Measurements from ENCODE around the gene TIMP2. TPM values are rescaled to one million over a fixed set of nuclear protein-coding genes. Genes with fewer than 3 reads are reported as not detected.

The TIMP2 gene
- total and polyA plus RNA-seq, 2 of the 13 experiments (the other 11 are each of a cell fraction or from before 2014, with no cell fraction given) = 3.8 to 8.5 TPM

GRCh38 chr17:78825696-78826095, 99.5 kb downstream of the TIMP2 start:
- peaks cover 6% of the 10 kb centered on the region for H4K20me1 ChIP-seq (ENCODE audit: insufficient read depth, low read length)
- no TSS peak for BruUV-seq (replicated peaks)
- TF ChIP-seq AGO2 (optimal IDR thresholded peaks at IDR 0.05; ENCODE audit: low read depth, low read length) (peak; percentile 48), ZNF687 (CRISPR knock-in tag; IDR thresholded peaks at IDR 0.05) (peak; percentile 18; the same call in 1 of the 2 replicates), POLR2AphosphoS2 (IDR thresholded peaks at IDR 0.05; ENCODE audit: low read depth, low read length) (peak; percentile 29; the same call in 1 of the 2 replicates), ZNF136 (CRISPR knock-in tag; IDR thresholded peaks at IDR 0.05; ENCODE audit: low read depth) (no peak), ZNF598 (CRISPR knock-in tag; IDR thresholded peaks at IDR 0.05; ENCODE audit: borderline replicate concordance) (0 out of 2 replicates have a peak, but pooled peaks have one; percentile 23)
- H3K36me3 ChIP-seq (replicated peaks in 1 of 2; ENCODE audit: control insufficient read depth in 1 of 2, insufficient read depth in 2 of 2, low read length in 2 of 2) = peaks cover 70 to 93% of the 10 kb centered on the region in 2 experiments
- H3K4me3 ChIP-seq (replicated peaks in 1 of 3; ENCODE audit: insufficient read depth in 1 of 3, low read depth in 2 of 3, low read length in 3 of 3) = no peak overlapping the region
- no peaks in the 10 kb centered on the region for H3K9me3 ChIP-seq (ENCODE audit: low read length)
- intact Hi-C loops (cut with micrococcal nuclease; ENCODE audit: unreplicated experiment) (loop anchor here (5.0 kb wide), 1 partner anchor 33 kb away; no protein-coding TSS in a partner anchor), in situ Hi-C loops (cut with HindIII; ENCODE audit: extremely low pct_ligation_motif_present, low pct_unique_long_range_greater_than_20kb) (no loop called here)
- 0 out of 2 replicates have a peak, but pooled peaks cover 7% of the 10 kb centered on the region for H3K4me1 ChIP-seq (ENCODE audit: insufficient read depth, low read length)
- H3K27ac ChIP-seq (ENCODE audit: extremely low read length, insufficient read depth, low read length) = no peak overlapping the region
- H3K4me2 ChIP-seq (ENCODE audit: low read depth, low read length) = no peak overlapping the region
- H3K9ac ChIP-seq (ENCODE audit: insufficient read depth, low read depth, low read length) = no peak overlapping the region
- H2AFZ ChIP-seq (ENCODE audit: low read length) = no peak overlapping the region
- ATAC-seq (no peak; the same call in 2 of the 3 replicates), DNase-seq (ENCODE audit: low spot score) (no peak), FAIRE-seq (no peak)
- H3K27me3 ChIP-seq (ENCODE audit: control insufficient read depth in 1 of 2, insufficient read depth in 2 of 2, low read length in 2 of 2) = no peaks in the 10 kb centered on the region
- H3K79me2 ChIP-seq (ENCODE audit: insufficient read depth, low read length) = peaks cover 15% of the 10 kb centered on the region
- ChIA-PET POLR2A (no interaction called here), CTCF (ENCODE audit: low intra/inter-chr PET ratio, low total read pairs) (no interaction called here)
- 92% methylated on average over 6 of the region's 6 CpGs for WGBS (ENCODE audit: low lambda C conversion rate)
